IMR-90 (cell line): ENCODE measurements around the gene MALRD1. TPM values are rescaled to one million over a fixed set of nuclear protein-coding genes. Genes with fewer than 3 reads are reported as not detected.

Experiments
- ATAC-seq: fragments of 200-7000 bp; cut with Tn5 transposase; 2 replicates; pipeline ENCODE4 v1.9.1; 2020; ENCODE audit warnings: low read depth, mild to moderate bottlenecking, moderate library complexity
- BruUV-seq: library from RNA; stranded (reverse); fragments of 400-500 nt; replicated peaks from 2 replicates; lab custom pipeline; 2021; lab: Mats Ljungman, UMichigan
- CTCF ChIA-PET: fragments of 300-600 bp; formaldehyde crosslinking; extraction: SDS; loops from one replicate; lab custom pipeline; 2021; ENCODE audit warnings: antibody characterized with exemption; lab: Yijun Ruan, JAX
- POLR2A ChIA-PET: fragments of 300-600 bp; sonication (Branson Sonifier 250); formaldehyde crosslinking; loops from one replicate; lab custom pipeline; 2022; ENCODE audit warnings: antibody characterized with exemption; ENCODE audit not compliant: unreplicated experiment; lab: Charles Lee
- DNase-seq: peaks from one replicate; pipeline ENCODE4 v3.0.0; 2013
- H2AFZ ChIP-seq: replicated peaks from 2 replicates; pipeline ENCODE3; 2013; ENCODE audit warnings: low read length, mild to moderate bottlenecking; ENCODE audit not compliant: poor library complexity
- H2AK5ac ChIP-seq: 2 replicates; pipeline ENCODE4 v1.6.1; 2013; ENCODE audit warnings: low read depth, low read length, inconsistent platforms
- H2AK9ac ChIP-seq: replicated peaks from 2 replicates; pipeline ENCODE3; 2013; ENCODE audit warnings: mild to moderate bottlenecking, low read depth, low read length, moderate library complexity; ENCODE audit not compliant: poor library complexity
- H2BK120ac ChIP-seq: 2 replicates; pipeline ENCODE4 v1.6.1; 2013; ENCODE audit warnings: low read depth, low read length, inconsistent platforms
- H2BK15ac ChIP-seq: 3 replicates; pipeline ENCODE4 v1.6.1; 2013; ENCODE audit warnings: low read depth, low read length, inconsistent platforms
- H2BK20ac ChIP-seq: 2 replicates; pipeline ENCODE4 v1.6.1; 2013; ENCODE audit warnings: low read depth, mild to moderate bottlenecking, inconsistent platforms, low read length, moderate library complexity
- H2BK5ac ChIP-seq: 2 replicates; pipeline ENCODE4 v1.6.1; 2013; ENCODE audit warnings: mild to moderate bottlenecking, low read depth, low read length, inconsistent platforms; ENCODE audit not compliant: poor library complexity, severe bottlenecking
- H3K14ac ChIP-seq: replicated peaks from 2 replicates; pipeline ENCODE4 v1.6.1; 2013; ENCODE audit warnings: low read depth, low read length, inconsistent platforms
- H3K18ac ChIP-seq: 2 replicates; pipeline ENCODE4 v1.6.1; 2013; ENCODE audit warnings: low read depth, low read length, control low read depth
- H3K23ac ChIP-seq: 2 replicates; pipeline ENCODE4 v1.6.1; 2013; ENCODE audit warnings: low read depth, low read length, inconsistent platforms
- H3K27ac ChIP-seq: 2 replicates; pipeline ENCODE4 v1.5.1; 2013; ENCODE audit warnings: mild to moderate bottlenecking, control low read depth, low read length; ENCODE audit not compliant: insufficient read depth
- H3K27me3 ChIP-seq: 2 replicates; pipeline ENCODE4 v1.6.1; 2013; ENCODE audit warnings: low read length; ENCODE audit not compliant: control insufficient read depth, insufficient read depth
- H3K36me3 ChIP-seq: 2 replicates; pipeline ENCODE4 v1.6.1; 2013; ENCODE audit warnings: low read length, mixed read lengths; ENCODE audit not compliant: control insufficient read depth, insufficient read depth
- H3K4ac ChIP-seq: 2 replicates; pipeline ENCODE4 v1.6.1; 2013; ENCODE audit warnings: low read depth, low read length, inconsistent platforms
- H3K4me1 ChIP-seq: 2 replicates; pipeline ENCODE4 v1.6.1; 2013; ENCODE audit warnings: low read length, mixed read lengths; ENCODE audit not compliant: control insufficient read depth, insufficient read depth
- H3K4me2 ChIP-seq: 2 replicates; pipeline ENCODE4 v1.6.1; 2013; ENCODE audit warnings: low read depth, mild to moderate bottlenecking, control low read depth, low read length, moderate library complexity
- H3K4me3 ChIP-seq: 2 replicates; pipeline ENCODE4 v1.5.1; 2013; ENCODE audit warnings: low read depth, mild to moderate bottlenecking, control low read depth, low read length, moderate library complexity; ENCODE audit not compliant: insufficient read depth
- H3K56ac ChIP-seq: 2 replicates; pipeline ENCODE4 v1.6.1; 2013; ENCODE audit warnings: low read length, inconsistent platforms; ENCODE audit not compliant: insufficient read depth; ENCODE audit errors: extremely low read depth
- H3K79me1 ChIP-seq, 2 experiments: 2 replicates each; pipeline ENCODE4 v1.6.1; 2013; ENCODE audit warnings: low read length in 2 of 2, inconsistent platforms in 1 of 2, low read depth in 1 of 2
- H3K9ac ChIP-seq: 2 replicates; pipeline ENCODE4 v1.6.1; 2013; ENCODE audit warnings: low read depth, low read length, control low read depth
- H3K9me1 ChIP-seq: 2 replicates; pipeline ENCODE4 v1.6.1; 2013; ENCODE audit warnings: low read length, inconsistent platforms; ENCODE audit not compliant: insufficient read depth
- H3K9me3 ChIP-seq: 2 replicates; pipeline ENCODE4 v1.6.1; 2013; ENCODE audit warnings: low read length; ENCODE audit not compliant: control insufficient read depth, insufficient read depth
- H4K20me1 ChIP-seq: 2 replicates; pipeline ENCODE4 v1.6.1; 2013; ENCODE audit warnings: low read length, inconsistent platforms; ENCODE audit not compliant: insufficient read depth
- H4K5ac ChIP-seq: 2 replicates; pipeline ENCODE4 v1.6.1; 2013; ENCODE audit warnings: mild to moderate bottlenecking, low read depth, low read length, control low read depth
- H4K8ac ChIP-seq, 2 experiments: 2 replicates each; pipeline ENCODE4 v1.6.1; 2013; ENCODE audit warnings: low read depth in 2 of 2, low read length in 2 of 2, control low read depth in 1 of 2, inconsistent platforms in 1 of 2
- H4K91ac ChIP-seq: 2 replicates; pipeline ENCODE4 v1.6.1; 2013; ENCODE audit warnings: low read depth, low read length, inconsistent platforms; ENCODE audit not compliant: insufficient read depth
- BHLHE40 ChIP-seq: fragments of 150-350 bp; IDR thresholded peaks from 2 replicates; pipeline ENCODE4 v1.6.1; 2016; ENCODE audit warnings: mild to moderate bottlenecking, low read depth, low read length
- CEBPB ChIP-seq: IDR thresholded peaks from 2 replicates; pipeline ENCODE4 v1.6.1; 2012; ENCODE audit warnings: low read depth, low read length, improper control_type of control experiment
- CHD1 ChIP-seq: IDR thresholded peaks from 2 replicates; pipeline ENCODE4 v1.6.1; 2012; ENCODE audit warnings: low read depth, low read length, improper control_type of control experiment
- FOS ChIP-seq: fragments of 150-350 bp; IDR thresholded peaks from 2 replicates; pipeline ENCODE4 v1.6.1; 2016; ENCODE audit warnings: low read depth, low read length
- MAFK ChIP-seq: IDR thresholded peaks from 2 replicates; pipeline ENCODE4 v1.6.1; 2012; ENCODE audit warnings: low read depth, low read length, improper control_type of control experiment
- MAZ ChIP-seq: IDR thresholded peaks from 2 replicates; pipeline ENCODE4 v1.6.1; 2012; ENCODE audit warnings: low read depth, mild to moderate bottlenecking, low read length, improper control_type of control experiment, moderate library complexity, borderline replicate concordance
- MXI1 ChIP-seq: IDR thresholded peaks from 2 replicates; pipeline ENCODE4 v1.6.1; 2012; ENCODE audit warnings: low read depth, mild to moderate bottlenecking, low read length, moderate library complexity, borderline replicate concordance
- NFE2L2 ChIP-seq: fragments of 150-350 bp; IDR thresholded peaks from 2 replicates; pipeline ENCODE4 v1.6.1; 2016; ENCODE audit warnings: low read depth, mild to moderate bottlenecking, low read length
- POLR2A ChIP-seq: IDR thresholded peaks from 2 replicates; pipeline ENCODE4 v1.6.1; 2012; ENCODE audit warnings: mild to moderate bottlenecking, low read depth, low read length
- RAD21 ChIP-seq: IDR thresholded peaks from 2 replicates; pipeline ENCODE4 v1.6.1; 2012; ENCODE audit warnings: low read length, improper control_type of control experiment
- RCOR1 ChIP-seq: IDR thresholded peaks from 2 replicates; pipeline ENCODE4 v1.6.1; 2012; ENCODE audit warnings: mild to moderate bottlenecking, low read length, improper control_type of control experiment; ENCODE audit not compliant: insufficient replicate concordance
- RFX5 ChIP-seq: IDR thresholded peaks from 2 replicates; pipeline ENCODE4 v1.8.0; 2012; ENCODE audit warnings: low read depth, mild to moderate bottlenecking, low read length, moderate library complexity
- SMC3 ChIP-seq: fragments of 150-350 bp; IDR thresholded peaks from 2 replicates; pipeline ENCODE4 v1.6.1; 2016; ENCODE audit warnings: low read depth, mild to moderate bottlenecking, antibody characterized with exemption, low read length, moderate library complexity
- WGBS, 2 experiments: methylation state at CpG; one replicate each; pipeline versions ENCODE4 v1.1.5 to v1.1.7; 2013; ENCODE audit warnings: missing lambda C conversion rate in 2 of 2; ENCODE audit not compliant: insufficient read length in 1 of 2; ENCODE audit errors: extremely low coverage in 2 of 2; 5-methylcytosine and 5-hydroxymethylcytosine counted together
- dilution Hi-C: fragments of 300-500 bp; cut with HindIII; formaldehyde crosslinking; loops from one replicate; pipeline ENCODE4 v1.14.3; 2018; ENCODE audit warnings: low sequenced_read_pairs; ENCODE audit not compliant: unreplicated experiment
- in situ Hi-C: fragments of 300-500 bp; cut with MboI; formaldehyde crosslinking; loops from 3 replicates; pipeline ENCODE4 v1.14.3; 2019; ENCODE audit warnings: low sequenced_read_pairs, inconsistent platforms, mixed read lengths
- intact Hi-C: fragments of 100-400 bp; cut with micrococcal nuclease; formaldehyde crosslinking; loops from 2 replicates; pipeline ENCODE4 v1.10.0; 2022
- polyA plus RNA-seq, 3 experiments: library from polyadenylated mRNA; depleted of rRNA; stranded (reverse); fragments of >200 nt; gene quantifications; 2 replicates each; pipeline ENCODE4 v1.2.3, GENCODE V29; 2012; ENCODE audit warnings: low replicate concordance in 1 of 3
- total RNA-seq: library from RNA; depleted of rRNA; stranded (reverse); fragments of >200 nt; gene quantifications from 2 replicates; pipeline ENCODE4 v1.2.3, GENCODE V29; 2012
- TF ChIP-seq, protein P1 (sequence below): fragments of 150-350 bp; IDR thresholded peaks from 2 replicates; pipeline ENCODE4 v1.6.1; 2016; ENCODE audit warnings: low read depth, mild to moderate bottlenecking, low read length, moderate library complexity, borderline replicate concordance
- TF ChIP-seq, protein P2 (sequence below): conservative IDR thresholded peaks from 2 replicates; pipeline ENCODE4 v1.5.1; 2012; ENCODE audit warnings: mild to moderate bottlenecking, low read depth, low read length, improper control_type of control experiment
- TF ChIP-seq, protein P3 (sequence below): fragments of 150-350 bp; IDR thresholded peaks from 2 replicates; pipeline ENCODE4 v1.6.1; 2017; ENCODE audit warnings: mild to moderate bottlenecking, antibody characterized with exemption, low read length, low read depth

Gene MALRD1
- total and polyA plus RNA-seq, 2 of the 4 experiments (the other 2 are of a cell fraction): 0.34 to 1.1 TPM

DNA sequence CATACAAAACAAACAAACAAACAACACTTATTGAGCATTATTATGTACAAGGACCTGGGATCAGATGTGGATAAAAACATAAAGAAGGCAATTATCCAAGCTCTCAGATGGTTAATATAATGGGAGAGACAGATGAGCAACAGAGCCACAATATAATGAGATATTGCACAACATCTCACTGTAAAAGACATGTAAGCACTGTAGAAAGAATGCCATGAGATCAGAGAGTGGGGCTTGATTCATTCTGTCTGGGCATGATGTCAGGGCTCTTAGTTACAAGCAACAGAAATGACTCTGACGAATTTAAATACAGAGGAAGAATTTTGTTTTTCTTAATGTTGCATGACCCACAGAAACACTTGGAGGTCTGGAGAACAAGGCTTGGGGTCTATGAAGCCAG, 602.9 kb downstream of the MALRD1 start:
- H2AK9ac ChIP-seq: peak overlapping the region; percentile 73
- peak overlapping the region; percentile 82 to 86 for H4K8ac ChIP-seq
- ChIA-PET POLR2A (no interaction called here), CTCF (no interaction called here)
- intact Hi-C loops (no loop called here), in situ Hi-C loops (no loop called here), dilution Hi-C loops (no loop called here)
- peak overlapping the region; percentile 82; the same call in 1 of the 2 replicates for H3K23ac ChIP-seq
- TF ChIP-seq MAFK (no peak; the same call in 1 of the 2 replicates), FOS (peak; percentile 52; the same call in 1 of the 2 replicates), MAZ (no peak), RCOR1 (no peak), RAD21 (no peak), POLR2A (no peak), RFX5 (no peak), CEBPB (peak; percentile 100), CHD1 (no peak), MXI1 (no peak), BHLHE40 (no peak), NFE2L2 (peak; percentile 53; the same call in 1 of the 2 replicates), SMC3 (no peak)
- TF ChIP-seq, protein P1, sequence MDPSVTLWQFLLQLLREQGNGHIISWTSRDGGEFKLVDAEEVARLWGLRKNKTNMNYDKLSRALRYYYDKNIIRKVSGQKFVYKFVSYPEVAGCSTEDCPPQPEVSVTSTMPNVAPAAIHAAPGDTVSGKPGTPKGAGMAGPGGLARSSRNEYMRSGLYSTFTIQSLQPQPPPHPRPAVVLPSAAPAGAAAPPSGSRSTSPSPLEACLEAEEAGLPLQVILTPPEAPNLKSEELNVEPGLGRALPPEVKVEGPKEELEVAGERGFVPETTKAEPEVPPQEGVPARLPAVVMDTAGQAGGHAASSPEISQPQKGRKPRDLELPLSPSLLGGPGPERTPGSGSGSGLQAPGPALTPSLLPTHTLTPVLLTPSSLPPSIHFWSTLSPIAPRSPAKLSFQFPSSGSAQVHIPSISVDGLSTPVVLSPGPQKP: no peak
- TF ChIP-seq, protein P2, sequence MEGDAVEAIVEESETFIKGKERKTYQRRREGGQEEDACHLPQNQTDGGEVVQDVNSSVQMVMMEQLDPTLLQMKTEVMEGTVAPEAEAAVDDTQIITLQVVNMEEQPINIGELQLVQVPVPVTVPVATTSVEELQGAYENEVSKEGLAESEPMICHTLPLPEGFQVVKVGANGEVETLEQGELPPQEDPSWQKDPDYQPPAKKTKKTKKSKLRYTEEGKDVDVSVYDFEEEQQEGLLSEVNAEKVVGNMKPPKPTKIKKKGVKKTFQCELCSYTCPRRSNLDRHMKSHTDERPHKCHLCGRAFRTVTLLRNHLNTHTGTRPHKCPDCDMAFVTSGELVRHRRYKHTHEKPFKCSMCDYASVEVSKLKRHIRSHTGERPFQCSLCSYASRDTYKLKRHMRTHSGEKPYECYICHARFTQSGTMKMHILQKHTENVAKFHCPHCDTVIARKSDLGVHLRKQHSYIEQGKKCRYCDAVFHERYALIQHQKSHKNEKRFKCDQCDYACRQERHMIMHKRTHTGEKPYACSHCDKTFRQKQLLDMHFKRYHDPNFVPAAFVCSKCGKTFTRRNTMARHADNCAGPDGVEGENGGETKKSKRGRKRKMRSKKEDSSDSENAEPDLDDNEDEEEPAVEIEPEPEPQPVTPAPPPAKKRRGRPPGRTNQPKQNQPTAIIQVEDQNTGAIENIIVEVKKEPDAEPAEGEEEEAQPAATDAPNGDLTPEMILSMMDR: no peak
- TF ChIP-seq, protein P3, sequence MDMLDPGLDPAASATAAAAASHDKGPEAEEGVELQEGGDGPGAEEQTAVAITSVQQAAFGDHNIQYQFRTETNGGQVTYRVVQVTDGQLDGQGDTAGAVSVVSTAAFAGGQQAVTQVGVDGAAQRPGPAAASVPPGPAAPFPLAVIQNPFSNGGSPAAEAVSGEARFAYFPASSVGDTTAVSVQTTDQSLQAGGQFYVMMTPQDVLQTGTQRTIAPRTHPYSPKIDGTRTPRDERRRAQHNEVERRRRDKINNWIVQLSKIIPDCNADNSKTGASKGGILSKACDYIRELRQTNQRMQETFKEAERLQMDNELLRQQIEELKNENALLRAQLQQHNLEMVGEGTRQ: no peak
- H3K9ac ChIP-seq: peak overlapping the region; percentile 2; the same call in 1 of the 2 replicates
- H3K9me3 ChIP-seq: no peaks in the 10 kb centered on the region
- no peaks in the 10 kb centered on the region for H4K20me1 ChIP-seq
- peak overlapping the region; percentile 81 for H3K18ac ChIP-seq
- no TSS peak for BruUV-seq
- ATAC-seq (peak; percentile 81), DNase-seq (peak; percentile 98)
- H3K27ac ChIP-seq: peak overlapping the region; percentile 97
- H2AFZ ChIP-seq: peak overlapping the region; percentile 79
- H4K5ac ChIP-seq: peak overlapping the region; percentile 83
- H2BK5ac ChIP-seq: peak overlapping the region; percentile 96
- peak overlapping the region; percentile 94 for H3K4ac ChIP-seq
- H3K56ac ChIP-seq: no peak overlapping the region
- H3K4me3 ChIP-seq: no peak overlapping the region
- H4K91ac ChIP-seq: peak overlapping the region; percentile 96
- peaks cover 5% of the 10 kb centered on the region for H3K9me1 ChIP-seq
- no peaks in the 10 kb centered on the region for H3K27me3 ChIP-seq
- peak overlapping the region; percentile 100 for H2AK5ac ChIP-seq
- peak overlapping the region; percentile 99 for H2BK15ac ChIP-seq
- peak overlapping the region; percentile 93 for H2BK20ac ChIP-seq
- no peak overlapping the region; the same call in 1 of the 2 replicates for H3K4me2 ChIP-seq
- peak overlapping the region; percentile 78 for H3K14ac ChIP-seq
- 0% methylated on average over 1 of the region's 1 CpG; no CpG with 5 or more reads in 1 of the 2 experiments for WGBS, 2 experiments
- H3K36me3 ChIP-seq: no peaks in the 10 kb centered on the region
- no peaks in the 10 kb centered on the region for H3K79me1 ChIP-seq
- peaks cover 12% of the 10 kb centered on the region for H3K4me1 ChIP-seq
- peak overlapping the region; percentile 94 for H2BK120ac ChIP-seq
